ENCODE results near the gene EXOC6.

The EXOC6 gene

GRCh38 chr10:93073539-93074146 is 225.3 kb downstream of the EXOC6 start, which contains the start of gene CYP26A1:
Gene CYP26A1 (plus strand): TSS chr10:93073893. CDS start chr10:93073935, 42 bp downstream.
- peaks cover 2 to 43% (median 42%) of the 10 kb centered on the region in 5 donors for H3K4me1 ChIP-seq (ENCODE audit: control insufficient read depth in 5 of 5, insufficient read depth in 5 of 5, low read length in 5 of 5)
- no peak within 1 kb of the TSS for H3K9ac ChIP-seq (ENCODE audit: low read length in 5 of 5)
- no peak within 1 kb of the TSS for H3K27ac ChIP-seq (ENCODE audit: low read depth, low read length)
- peak within 1 kb of the TSS; percentile 22 to 53 (median 29) for H3K4me3 ChIP-seq (ENCODE audit: low read depth in 1 of 5, low read length in 5 of 5)
- peaks cover 56 to 67% (median 60%) of the 10 kb centered on the region in 5 donors for H3K27me3 ChIP-seq (ENCODE audit: control insufficient read depth in 5 of 5, insufficient read depth in 4 of 5, low read length in 5 of 5)
- H3K36me3 ChIP-seq (ENCODE audit: control insufficient read depth in 5 of 5, insufficient read depth in 5 of 5, low read length in 5 of 5), result no peaks in the 10 kb centered on the region
- H3K9me3 ChIP-seq (ENCODE audit: control insufficient read depth in 5 of 5, low read length in 5 of 5), result no peaks in the 10 kb centered on the region

DNA sequence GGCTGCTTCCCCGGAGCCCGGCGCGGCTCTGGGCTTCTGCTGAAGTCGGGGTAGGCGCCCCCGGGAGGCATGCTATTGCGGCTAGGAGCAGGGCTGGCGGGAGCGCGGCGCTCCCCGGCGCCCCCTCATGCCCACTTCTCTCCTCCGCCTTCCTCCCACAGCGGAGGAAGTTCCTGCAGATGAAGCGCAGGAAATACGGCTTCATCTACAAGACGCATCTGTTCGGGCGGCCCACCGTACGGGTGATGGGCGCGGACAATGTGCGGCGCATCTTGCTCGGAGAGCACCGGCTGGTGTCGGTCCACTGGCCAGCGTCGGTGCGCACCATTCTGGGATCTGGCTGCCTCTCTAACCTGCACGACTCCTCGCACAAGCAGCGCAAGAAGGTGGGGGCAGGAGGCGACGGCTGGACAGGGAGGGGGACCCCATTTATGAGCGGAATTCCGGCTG is 225.9 kb downstream of the EXOC6 start:
- peaks cover 51 to 62% (median 55%) of the 10 kb centered on the region in 5 donors for H3K27me3 ChIP-seq (ENCODE audit: control insufficient read depth in 5 of 5, insufficient read depth in 4 of 5, low read length in 5 of 5)
- no peaks in the 10 kb centered on the region for H3K36me3 ChIP-seq (ENCODE audit: control insufficient read depth in 5 of 5, insufficient read depth in 5 of 5, low read length in 5 of 5)
- peaks cover 2 to 40% (median 38%) of the 10 kb centered on the region in 5 donors for H3K4me1 ChIP-seq (ENCODE audit: control insufficient read depth in 5 of 5, insufficient read depth in 5 of 5, low read length in 5 of 5)
- no peak overlapping the region for H3K9ac ChIP-seq (ENCODE audit: low read length in 5 of 5)
- no peaks in the 10 kb centered on the region for H3K9me3 ChIP-seq (ENCODE audit: control insufficient read depth in 5 of 5, low read length in 5 of 5)
- H3K27ac ChIP-seq (ENCODE audit: low read depth, low read length), result no peak overlapping the region
- peak overlapping the region in 3 of 5 donors; percentile 22 to 53 (median 25) for H3K4me3 ChIP-seq (ENCODE audit: low read depth in 1 of 5, low read length in 5 of 5)

DNA sequence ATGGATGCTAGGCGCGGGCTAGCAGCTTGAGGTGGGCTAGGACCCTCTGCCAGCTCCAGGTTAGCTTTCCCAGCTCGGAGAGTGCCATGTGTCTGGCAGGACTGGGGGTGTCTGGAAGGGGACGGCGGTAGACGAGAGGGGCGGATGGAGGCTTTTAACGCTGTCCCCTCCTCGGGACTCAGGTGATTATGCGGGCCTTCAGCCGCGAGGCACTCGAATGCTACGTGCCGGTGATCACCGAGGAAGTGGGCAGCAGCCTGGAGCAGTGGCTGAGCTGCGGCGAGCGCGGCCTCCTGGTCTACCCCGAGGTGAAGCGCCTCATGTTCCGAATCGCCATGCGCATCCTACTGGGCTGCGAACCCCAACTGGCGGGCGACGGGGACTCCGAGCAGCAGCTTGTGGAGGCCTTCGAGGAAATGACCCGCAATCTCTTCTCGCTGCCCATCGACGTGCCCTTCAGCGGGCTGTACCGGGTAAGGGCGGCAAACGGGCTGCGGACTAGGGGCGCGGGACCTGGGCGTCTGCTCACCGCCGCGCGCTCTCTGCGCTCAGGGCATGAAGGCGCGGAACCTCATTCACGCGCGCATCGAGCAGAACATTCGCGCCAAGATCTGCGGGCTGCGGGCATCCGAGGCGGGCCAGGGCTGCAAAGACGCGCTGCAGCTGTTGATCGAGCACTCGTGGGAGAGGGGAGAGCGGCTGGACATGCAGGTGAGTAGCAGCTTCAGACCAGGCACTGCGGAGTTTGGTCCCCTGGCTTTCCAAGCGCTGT is 226.5 kb downstream of the EXOC6 start:
- Histone ChIP-seq H3K4me1 (ENCODE audit: control insufficient read depth in 5 of 5, insufficient read depth in 5 of 5, low read length in 5 of 5) (peaks cover 2 to 44% (median 40%) of the 10 kb centered on the region in 5 donors), H3K36me3 (ENCODE audit: control insufficient read depth in 5 of 5, insufficient read depth in 5 of 5, low read length in 5 of 5) (no peaks in the 10 kb centered on the region), H3K9me3 (ENCODE audit: control insufficient read depth in 5 of 5, low read length in 5 of 5) (no peaks in the 10 kb centered on the region), H3K27me3 (ENCODE audit: control insufficient read depth in 5 of 5, insufficient read depth in 4 of 5, low read length in 5 of 5) (peaks cover 47 to 60% (median 53%) of the 10 kb centered on the region in 5 donors), H3K9ac (ENCODE audit: low read length in 5 of 5) (no peak overlapping the region), H3K27ac (ENCODE audit: low read depth, low read length) (no peak overlapping the region), H3K4me3 (ENCODE audit: low read depth in 1 of 5, low read length in 5 of 5) (peak overlapping the region in 1 of 5 donors; percentile 53)

GRCh38 chr10:93075369-93076221 is 227.3 kb downstream of the EXOC6 start:
- Histone ChIP-seq H3K4me1 (ENCODE audit: control insufficient read depth in 5 of 5, insufficient read depth in 5 of 5, low read length in 5 of 5) (peaks cover 2 to 51% (median 44%) of the 10 kb centered on the region in 5 donors), H3K27ac (ENCODE audit: low read depth, low read length) (no peak overlapping the region), H3K9me3 (ENCODE audit: control insufficient read depth in 5 of 5, low read length in 5 of 5) (no peaks in the 10 kb centered on the region), H3K36me3 (ENCODE audit: control insufficient read depth in 5 of 5, insufficient read depth in 5 of 5, low read length in 5 of 5) (no peaks in the 10 kb centered on the region), H3K4me3 (ENCODE audit: low read depth in 1 of 5, low read length in 5 of 5) (no peak overlapping the region), H3K9ac (ENCODE audit: low read length in 5 of 5) (no peak overlapping the region), H3K27me3 (ENCODE audit: control insufficient read depth in 5 of 5, insufficient read depth in 4 of 5, low read length in 5 of 5) (peaks cover 39 to 58% (median 45%) of the 10 kb centered on the region in 5 donors)

DNA sequence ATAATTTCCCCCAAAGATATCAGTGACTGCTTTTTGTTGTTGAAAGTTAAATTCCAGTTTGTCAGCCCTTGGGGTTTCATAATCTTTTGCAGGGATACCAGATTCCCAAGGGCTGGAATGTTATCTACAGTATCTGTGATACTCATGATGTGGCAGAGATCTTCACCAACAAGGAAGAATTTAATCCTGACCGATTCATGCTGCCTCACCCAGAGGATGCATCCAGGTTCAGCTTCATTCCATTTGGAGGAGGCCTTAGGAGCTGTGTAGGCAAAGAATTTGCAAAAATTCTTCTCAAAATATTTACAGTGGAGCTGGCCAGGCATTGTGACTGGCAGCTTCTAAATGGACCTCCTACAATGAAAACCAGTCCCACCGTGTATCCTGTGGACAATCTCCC is 228.6 kb downstream of the EXOC6 start:
- Histone ChIP-seq H3K27ac (ENCODE audit: low read depth, low read length) (no peak overlapping the region), H3K27me3 (ENCODE audit: control insufficient read depth in 5 of 5, insufficient read depth in 4 of 5, low read length in 5 of 5) (peaks cover 30 to 56% (median 41%) of the 10 kb centered on the region in 5 donors), H3K9me3 (ENCODE audit: control insufficient read depth in 5 of 5, low read length in 5 of 5) (no peaks in the 10 kb centered on the region)

DNA sequence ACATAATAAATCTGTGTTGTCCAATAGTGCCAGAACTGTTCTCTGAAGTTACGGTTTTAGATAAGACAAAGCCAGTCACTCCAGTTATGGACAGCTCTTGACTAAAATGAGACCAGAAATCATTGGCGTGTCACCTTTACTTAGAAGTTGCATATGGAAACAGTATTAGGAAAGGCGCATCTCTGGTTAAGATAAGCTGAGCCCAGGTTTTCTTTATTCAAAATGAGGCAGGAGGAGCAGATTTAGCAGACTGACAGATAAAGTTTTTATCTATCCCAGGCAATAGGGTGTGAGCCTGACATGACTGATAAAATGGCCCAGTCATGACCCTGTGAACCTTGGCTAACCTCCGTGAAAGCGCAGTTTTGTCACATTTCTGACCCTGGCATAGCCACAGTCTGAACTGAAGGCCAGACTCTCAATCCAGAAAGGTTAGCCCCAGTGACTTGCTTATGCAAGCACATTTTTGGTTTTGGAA is 229.6 kb downstream of the EXOC6 start:
- H3K4me3 ChIP-seq (ENCODE audit: low read depth in 1 of 5, low read length in 5 of 5), result no peak overlapping the region
- no peak overlapping the region for H3K27ac ChIP-seq (ENCODE audit: low read depth, low read length)
- H3K4me1 ChIP-seq (ENCODE audit: control insufficient read depth in 5 of 5, insufficient read depth in 5 of 5, low read length in 5 of 5), result peaks cover 0 to 38% (median 31%) of the 10 kb centered on the region in 5 donors
- no peaks in the 10 kb centered on the region for H3K9me3 ChIP-seq (ENCODE audit: control insufficient read depth in 5 of 5, low read length in 5 of 5)
- H3K36me3 ChIP-seq (ENCODE audit: control insufficient read depth in 5 of 5, insufficient read depth in 5 of 5, low read length in 5 of 5), result no peaks in the 10 kb centered on the region
- H3K9ac ChIP-seq (ENCODE audit: low read length in 5 of 5), result no peak overlapping the region
- peaks cover 21 to 47% (median 30%) of the 10 kb centered on the region in 5 donors for H3K27me3 ChIP-seq (ENCODE audit: control insufficient read depth in 5 of 5, insufficient read depth in 4 of 5, low read length in 5 of 5)

More for the DNA sequence above, 228.6 kb downstream of the EXOC6 start:
- Histone ChIP-seq H3K4me1 (ENCODE audit: control insufficient read depth in 5 of 5, insufficient read depth in 5 of 5, low read length in 5 of 5) (peaks cover 2 to 48% (median 41%) of the 10 kb centered on the region in 5 donors), H3K9ac (ENCODE audit: low read length in 5 of 5) (no peak overlapping the region), H3K4me3 (ENCODE audit: low read depth in 1 of 5, low read length in 5 of 5) (no peak overlapping the region), H3K36me3 (ENCODE audit: control insufficient read depth in 5 of 5, insufficient read depth in 5 of 5, low read length in 5 of 5) (no peaks in the 10 kb centered on the region)

- Histone ChIP-seq H3K9ac (ENCODE audit: low read length in 5 of 5) (no peak overlapping the region), H3K4me3 (ENCODE audit: low read depth in 1 of 5, low read length in 5 of 5) (peak overlapping the region in 1 of 5 donors; percentile 19), H3K27me3 (ENCODE audit: control insufficient read depth in 5 of 5, insufficient read depth in 4 of 5, low read length in 5 of 5) (peaks cover 9 to 29% (median 13%) of the 10 kb centered on the region in 5 donors), H3K9me3 (ENCODE audit: control insufficient read depth in 5 of 5, low read length in 5 of 5) (no peaks in the 10 kb centered on the region), H3K27ac (ENCODE audit: low read depth, low read length) (no peak overlapping the region), H3K36me3 (ENCODE audit: control insufficient read depth in 5 of 5, insufficient read depth in 5 of 5, low read length in 5 of 5) (no peaks in the 10 kb centered on the region), H3K4me1 (ENCODE audit: control insufficient read depth in 5 of 5, insufficient read depth in 5 of 5, low read length in 5 of 5) (peaks cover 0 to 19% (median 12%) of the 10 kb centered on the region in 5 donors)
Observed at GRCh38 chr10:93079663-93080349, 231.5 kb downstream of the EXOC6 start.

DNA sequence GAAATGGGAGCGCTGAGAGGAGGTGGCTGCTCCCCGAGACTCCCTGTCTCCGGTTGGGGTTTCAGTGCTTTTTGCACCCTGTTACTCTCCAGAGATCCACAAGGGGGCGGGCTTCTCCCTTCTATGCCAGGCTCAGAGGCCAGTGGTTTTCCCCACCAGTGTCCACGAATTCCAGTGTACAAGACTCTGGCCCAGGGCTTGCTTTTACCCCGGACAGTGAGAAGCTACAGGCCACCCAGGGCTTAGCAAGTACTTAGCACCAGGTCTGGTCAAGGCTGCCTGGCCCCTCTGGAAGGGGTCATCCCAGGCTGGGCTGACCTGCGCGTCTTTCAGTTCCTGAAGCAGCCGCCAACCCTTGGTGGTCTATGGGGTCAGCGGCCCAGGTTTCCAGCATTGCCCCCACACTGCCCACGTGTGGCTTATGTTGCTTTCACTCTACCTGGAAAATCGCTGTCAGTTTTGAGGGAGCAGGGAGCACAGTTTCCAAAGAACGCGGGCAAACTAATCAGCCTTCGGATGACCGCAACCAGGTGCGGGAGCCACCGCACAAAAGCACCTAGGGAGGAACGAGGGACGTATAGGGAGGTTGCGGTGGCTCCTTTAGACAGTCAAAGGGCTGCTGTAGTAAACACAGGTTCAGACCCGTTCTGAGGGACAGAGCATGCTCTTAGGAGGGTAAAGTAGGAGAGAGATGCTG is 232.2 kb downstream of the EXOC6 start:
- no peaks in the 10 kb centered on the region for H3K9me3 ChIP-seq (ENCODE audit: control insufficient read depth in 5 of 5, low read length in 5 of 5)
- peaks cover 0 to 18% (median 8%) of the 10 kb centered on the region in 5 donors for H3K4me1 ChIP-seq (ENCODE audit: control insufficient read depth in 5 of 5, insufficient read depth in 5 of 5, low read length in 5 of 5)
- no peak overlapping the region for H3K9ac ChIP-seq (ENCODE audit: low read length in 5 of 5)
- H3K27me3 ChIP-seq (ENCODE audit: control insufficient read depth in 5 of 5, insufficient read depth in 4 of 5, low read length in 5 of 5), result peaks cover 4 to 22% (median 7%) of the 10 kb centered on the region in 5 donors
- no peaks in the 10 kb centered on the region for H3K36me3 ChIP-seq (ENCODE audit: control insufficient read depth in 5 of 5, insufficient read depth in 5 of 5, low read length in 5 of 5)
- no peak overlapping the region for H3K27ac ChIP-seq (ENCODE audit: low read depth, low read length)
- H3K4me3 ChIP-seq (ENCODE audit: low read depth in 1 of 5, low read length in 5 of 5), result peak overlapping the region in 1 of 5 donors; percentile 19

DNA sequence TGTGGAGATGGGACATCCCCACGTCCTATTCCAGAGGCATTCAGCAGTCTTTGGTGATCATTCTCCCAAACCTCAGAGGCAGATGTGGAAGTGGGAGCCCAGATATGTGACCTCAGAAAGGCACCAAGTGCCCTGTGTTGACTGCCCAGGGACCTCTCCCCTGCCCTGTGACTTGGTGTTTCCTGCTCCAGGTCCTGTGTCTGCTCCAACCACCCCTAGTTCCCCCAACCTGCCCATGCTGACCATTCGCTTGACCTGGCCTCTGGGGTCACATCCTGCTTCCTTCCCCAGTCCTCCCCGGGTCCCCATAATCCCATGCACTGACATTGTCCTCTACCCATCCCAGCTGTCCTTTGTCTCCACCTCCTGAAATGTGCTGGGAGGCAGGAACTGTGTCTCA is 233.0 kb downstream of the EXOC6 start:
- Histone ChIP-seq H3K27me3 (ENCODE audit: control insufficient read depth in 5 of 5, insufficient read depth in 4 of 5, low read length in 5 of 5) (peaks cover 0 to 17% (median 6%) of the 10 kb centered on the region in 5 donors), H3K36me3 (ENCODE audit: control insufficient read depth in 5 of 5, insufficient read depth in 5 of 5, low read length in 5 of 5) (no peaks in the 10 kb centered on the region), H3K4me1 (ENCODE audit: control insufficient read depth in 5 of 5, insufficient read depth in 5 of 5, low read length in 5 of 5) (peaks cover 0 to 18% (median 8%) of the 10 kb centered on the region in 5 donors), H3K9ac (ENCODE audit: low read length in 5 of 5) (no peak overlapping the region), H3K9me3 (ENCODE audit: control insufficient read depth in 5 of 5, low read length in 5 of 5) (no peaks in the 10 kb centered on the region), H3K27ac (ENCODE audit: low read depth, low read length) (no peak overlapping the region), H3K4me3 (ENCODE audit: low read depth in 1 of 5, low read length in 5 of 5) (no peak overlapping the region)
